Suprapubic skin (tissue), 4 donors: ENCODE data around the gene SOST. TPM values are rescaled to one million over a fixed set of nuclear protein-coding genes. Genes with fewer than 3 reads are reported as not detected.

Experiments
- DNase-seq, 2 donors: peaks; one replicate each; pipeline ENCODE4 v3.0.0-alpha.2; 2019; ENCODE audit warnings: low spot score in 2 of 2
- H3K27ac ChIP-seq: fragments of 200-600 bp; sonication (generic); one replicate; pipeline ENCODE4 v1.5.1; 2019
- H3K27me3 ChIP-seq: fragments of 200-600 bp; sonication (generic); one replicate; pipeline ENCODE4 v1.5.1; 2019
- H3K36me3 ChIP-seq: fragments of 200-600 bp; sonication (generic); one replicate; pipeline ENCODE4 v1.5.1; 2019
- H3K4me1 ChIP-seq: fragments of 200-600 bp; sonication (generic); one replicate; pipeline ENCODE4 v1.5.1; 2019
- H3K4me3 ChIP-seq: fragments of 200-600 bp; sonication (generic); one replicate; pipeline ENCODE4 v1.5.1; 2019; ENCODE audit warnings: mild to moderate bottlenecking
- H3K9me3 ChIP-seq: fragments of 200-600 bp; sonication (generic); one replicate; pipeline ENCODE4 v1.5.1; 2019
- EP300 ChIP-seq: sonication (generic); formaldehyde crosslinking; IDR thresholded peaks from one replicate; pipeline ENCODE4 v1.6.1; 2017; ENCODE audit warnings: antibody characterized with exemption
- POLR2A ChIP-seq, 2 donors: fragments of 450-650 bp; IDR thresholded peaks; one replicate each; pipeline ENCODE4 v1.6.1; 2017; ENCODE audit warnings: antibody characterized with exemption in 2 of 2, mild to moderate bottlenecking in 2 of 2, moderate library complexity in 2 of 2
- POLR2AphosphoS5 ChIP-seq, 3 donors: sonication (generic); formaldehyde crosslinking; IDR thresholded peaks; one replicate each; pipeline ENCODE4 v1.6.1; 2017; ENCODE audit warnings: antibody characterized with exemption in 3 of 3
- WGBS: methylation state at CpG from one replicate; pipeline ENCODE4 v1.1.5; 2018; 5-methylcytosine and 5-hydroxymethylcytosine counted together
- total RNA-seq, 4 donors: library from RNA; depleted of rRNA; stranded (reverse); fragments of >200 nt; gene quantifications; one replicate each; pipeline ENCODE4 v1.1.0, GENCODE V29; 2016
- TF ChIP-seq, protein P1 (sequence below), 2 donors: fragments of 200-600 bp in 1 of 2; fragments of 450-650 bp in 1 of 2; sonication (generic) in 1 of 2; IDR thresholded peaks; one replicate each; pipeline ENCODE4 v1.5.1; 2016 to 2019; ENCODE audit warnings: antibody characterized with exemption in 2 of 2, mild to moderate bottlenecking in 1 of 2, moderate library complexity in 1 of 2

The SOST gene
- total RNA-seq, 4 donors from 2014 or later, result not detected

DNA sequence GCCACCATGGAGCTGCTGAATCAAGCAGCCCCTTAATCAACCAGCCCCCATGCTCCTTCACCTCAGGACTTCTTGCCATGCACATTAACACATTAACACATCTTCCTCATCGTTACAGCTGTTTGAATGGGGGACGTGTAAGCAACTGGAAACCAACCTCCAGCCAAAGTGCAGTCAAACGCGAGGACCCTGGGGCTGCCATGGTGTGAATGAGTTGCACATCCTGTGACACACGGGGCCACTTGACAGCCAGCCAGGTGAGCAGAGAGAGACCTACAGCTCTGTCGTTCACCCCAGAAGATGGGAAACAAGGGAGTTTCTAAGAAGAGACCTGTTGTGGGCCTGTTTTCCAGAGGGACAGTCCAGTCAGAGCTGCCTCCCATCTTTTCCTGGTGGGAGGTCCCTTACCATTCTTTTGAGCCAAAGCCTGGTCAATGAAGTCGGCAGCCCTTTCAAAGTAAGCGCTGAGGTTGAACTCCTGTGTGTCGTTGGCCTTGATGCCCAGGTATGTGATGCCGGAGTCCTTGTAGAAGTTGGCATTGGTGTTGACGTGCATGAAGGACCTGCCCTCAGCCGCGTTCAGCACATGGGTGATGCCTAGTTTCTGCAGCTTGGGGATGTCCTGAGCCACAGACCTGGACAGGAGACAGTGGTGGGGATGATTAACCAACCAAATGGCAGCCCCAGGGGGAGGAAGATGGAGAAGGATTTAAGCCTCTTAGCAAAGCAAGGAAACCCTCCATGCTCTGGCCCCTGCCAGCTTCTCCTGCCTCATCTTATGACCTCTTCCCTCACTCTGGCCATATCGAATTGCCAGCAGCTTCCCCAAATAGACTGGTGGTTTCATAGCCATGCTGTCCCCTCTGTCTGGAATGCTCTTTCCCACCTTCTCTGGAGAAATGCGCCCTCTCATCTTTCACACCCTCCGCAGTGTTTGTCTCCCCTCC is 16.0 kb upstream of the SOST start:
- WGBS, result 90% methylated on average over 16 of the region's 16 CpGs
- Histone ChIP-seq H3K27me3 (no peaks in the 10 kb centered on the region), H3K4me1 (peaks cover 27% of the 10 kb centered on the region), H3K36me3 (peaks cover 60% of the 10 kb centered on the region), H3K4me3 (no peak overlapping the region), H3K27ac (no peak overlapping the region), H3K9me3 (no peaks in the 10 kb centered on the region)
- no peak for DNase-seq
- TF ChIP-seq POLR2A (IDR thresholded peaks at IDR 0.05), result no peak
- TF ChIP-seq POLR2AphosphoS5 (IDR thresholded peaks at IDR 0.05), result no peak
- TF ChIP-seq, protein P1, sequence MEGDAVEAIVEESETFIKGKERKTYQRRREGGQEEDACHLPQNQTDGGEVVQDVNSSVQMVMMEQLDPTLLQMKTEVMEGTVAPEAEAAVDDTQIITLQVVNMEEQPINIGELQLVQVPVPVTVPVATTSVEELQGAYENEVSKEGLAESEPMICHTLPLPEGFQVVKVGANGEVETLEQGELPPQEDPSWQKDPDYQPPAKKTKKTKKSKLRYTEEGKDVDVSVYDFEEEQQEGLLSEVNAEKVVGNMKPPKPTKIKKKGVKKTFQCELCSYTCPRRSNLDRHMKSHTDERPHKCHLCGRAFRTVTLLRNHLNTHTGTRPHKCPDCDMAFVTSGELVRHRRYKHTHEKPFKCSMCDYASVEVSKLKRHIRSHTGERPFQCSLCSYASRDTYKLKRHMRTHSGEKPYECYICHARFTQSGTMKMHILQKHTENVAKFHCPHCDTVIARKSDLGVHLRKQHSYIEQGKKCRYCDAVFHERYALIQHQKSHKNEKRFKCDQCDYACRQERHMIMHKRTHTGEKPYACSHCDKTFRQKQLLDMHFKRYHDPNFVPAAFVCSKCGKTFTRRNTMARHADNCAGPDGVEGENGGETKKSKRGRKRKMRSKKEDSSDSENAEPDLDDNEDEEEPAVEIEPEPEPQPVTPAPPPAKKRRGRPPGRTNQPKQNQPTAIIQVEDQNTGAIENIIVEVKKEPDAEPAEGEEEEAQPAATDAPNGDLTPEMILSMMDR (IDR thresholded peaks at IDR 0.05), result no peak
- TF ChIP-seq EP300, result no peak

DNA sequence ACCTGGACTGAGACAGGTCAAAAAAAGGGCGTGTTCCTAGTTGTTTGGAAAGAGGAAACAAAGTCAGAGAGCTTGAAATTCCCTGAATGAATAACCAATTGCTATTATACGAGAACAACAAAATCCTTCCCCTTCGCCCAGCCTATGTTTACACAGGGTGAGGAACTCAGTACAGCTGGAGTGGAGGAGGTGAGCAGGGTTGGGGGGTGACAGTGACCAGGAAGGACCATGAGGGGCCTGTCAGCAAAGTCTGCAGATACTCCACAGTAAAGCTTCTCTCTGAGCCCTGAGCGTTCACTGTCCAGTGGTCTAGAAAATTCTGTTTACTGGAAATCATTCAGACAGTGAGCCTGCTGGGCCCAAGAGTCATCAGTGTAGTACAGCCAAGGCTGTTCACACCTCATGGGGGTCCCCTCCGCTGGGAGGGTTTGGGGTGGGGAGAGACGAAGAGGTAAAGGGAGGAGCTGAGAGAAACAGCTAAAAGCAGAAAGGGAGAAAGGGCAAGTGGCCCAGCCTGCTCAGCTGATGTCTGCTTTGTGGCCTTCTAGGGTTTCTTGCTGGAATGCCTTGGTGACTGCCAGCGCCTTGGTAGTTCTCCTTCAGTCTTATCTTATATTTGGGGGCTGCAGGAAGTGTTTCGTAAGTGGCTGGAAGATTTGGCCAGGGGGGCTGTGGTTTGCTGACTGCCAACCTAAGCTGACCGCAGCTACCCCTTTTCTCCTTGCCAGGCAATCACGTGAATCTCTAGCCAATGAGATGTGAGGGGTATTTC is 14.5 kb upstream of the SOST start:
- H3K9me3 ChIP-seq, result no peaks in the 10 kb centered on the region
- H3K27me3 ChIP-seq, result no peaks in the 10 kb centered on the region
- TF ChIP-seq POLR2A (IDR thresholded peaks at IDR 0.05), result no peak
- no peak for TF ChIP-seq EP300
- no peak for TF ChIP-seq POLR2AphosphoS5 (IDR thresholded peaks at IDR 0.05)
- TF ChIP-seq, protein P1 (IDR thresholded peaks at IDR 0.05), result no peak
- peak overlapping the region; percentile 31 for H3K27ac ChIP-seq
- peaks cover 75% of the 10 kb centered on the region for H3K36me3 ChIP-seq
- no peak for DNase-seq
- 82% methylated on average over 10 of the region's 10 CpGs for WGBS
- no peak overlapping the region for H3K4me3 ChIP-seq
- peaks cover 20% of the 10 kb centered on the region for H3K4me1 ChIP-seq

DNA sequence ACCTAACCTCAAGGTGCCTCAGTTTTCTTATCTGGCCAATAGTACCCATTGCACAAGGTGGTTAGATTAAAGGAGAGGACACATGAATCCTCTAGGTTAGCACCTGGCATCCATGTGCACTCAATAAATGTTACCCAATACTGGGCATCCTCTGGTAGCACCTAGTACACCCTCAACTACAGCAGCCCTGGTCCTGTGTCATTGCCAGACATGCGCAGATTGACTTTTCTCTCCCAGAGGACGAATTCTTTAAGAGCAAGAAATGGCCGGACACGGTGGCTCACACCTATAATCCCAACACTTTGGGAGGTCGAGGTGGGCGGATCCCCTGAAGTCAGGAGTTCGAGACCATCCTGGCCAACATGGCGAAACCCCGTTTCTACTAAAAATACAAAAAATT is 12.9 kb upstream of the SOST start:
- Histone ChIP-seq H3K9me3 (no peaks in the 10 kb centered on the region), H3K4me3 (no peak overlapping the region), H3K27ac (no peak overlapping the region), H3K4me1 (peaks cover 4% of the 10 kb centered on the region), H3K36me3 (peaks cover 85% of the 10 kb centered on the region), H3K27me3 (no peaks in the 10 kb centered on the region)
- no peak for DNase-seq
- TF ChIP-seq POLR2AphosphoS5 (IDR thresholded peaks at IDR 0.05) (no peak), POLR2A (IDR thresholded peaks at IDR 0.05) (no peak)
- TF ChIP-seq, protein P1 (IDR thresholded peaks at IDR 0.05), result no peak
- WGBS, result 94% methylated on average over 9 of the region's 9 CpGs

DNA sequence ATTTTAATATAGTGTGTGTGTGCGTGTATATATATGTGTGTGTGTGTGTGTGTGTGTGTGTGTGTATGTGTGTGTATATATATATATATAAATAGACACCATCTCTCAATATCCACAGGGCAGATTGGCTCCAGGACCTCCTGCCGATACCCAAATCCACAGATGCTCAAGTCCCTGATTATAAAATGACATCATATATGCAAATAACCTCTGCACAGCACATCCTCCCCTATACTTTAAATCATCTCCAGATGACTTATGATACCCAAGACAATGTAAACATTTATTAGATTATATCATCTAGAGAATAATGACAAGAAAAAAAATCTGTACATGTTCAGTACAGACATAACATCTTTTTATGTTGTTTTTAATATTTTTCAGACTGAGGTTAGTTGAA is 12.4 kb upstream of the SOST start:
- Histone ChIP-seq H3K36me3 (peaks cover 85% of the 10 kb centered on the region), H3K4me3 (no peak overlapping the region), H3K27me3 (no peaks in the 10 kb centered on the region), H3K27ac (no peak overlapping the region), H3K9me3 (no peaks in the 10 kb centered on the region), H3K4me1 (peaks cover 2% of the 10 kb centered on the region)
- no peak for DNase-seq
- TF ChIP-seq, protein P1 (IDR thresholded peaks at IDR 0.05), result no peak
- TF ChIP-seq EP300 (no peak), POLR2AphosphoS5 (IDR thresholded peaks at IDR 0.05) (no peak), POLR2A (IDR thresholded peaks at IDR 0.05) (no peak)
- 95% methylated on average over 2 of the region's 2 CpGs for WGBS

DNA sequence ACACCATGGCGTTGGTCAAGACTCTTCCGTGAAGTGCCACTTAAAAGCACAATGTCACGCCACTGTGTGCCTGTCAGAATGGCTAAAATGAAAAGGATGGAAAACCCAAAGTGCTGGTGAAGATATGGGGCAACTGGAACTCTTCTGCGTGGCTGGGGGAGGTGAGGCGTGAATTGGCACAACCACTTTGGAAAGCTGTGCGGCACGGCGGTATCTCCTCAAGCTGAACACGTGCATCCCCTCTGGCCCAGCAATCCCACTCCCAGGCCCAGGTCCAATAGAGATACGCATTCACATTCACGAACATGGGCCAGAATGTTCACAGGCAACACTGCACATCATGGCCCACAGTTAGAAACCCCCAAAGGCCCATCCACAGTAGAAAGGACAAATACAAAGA is 11.3 kb upstream of the SOST start:
- 92% methylated on average over 8 of the region's 11 CpGs for WGBS
- no peaks in the 10 kb centered on the region for H3K9me3 ChIP-seq
- no peak for DNase-seq
- no peak overlapping the region for H3K27ac ChIP-seq
- no peaks in the 10 kb centered on the region for H3K27me3 ChIP-seq
- peaks cover 2% of the 10 kb centered on the region for H3K4me1 ChIP-seq
- H3K4me3 ChIP-seq, result no peak overlapping the region
- peaks cover 76% of the 10 kb centered on the region for H3K36me3 ChIP-seq
- TF ChIP-seq EP300 (no peak), POLR2A (IDR thresholded peaks at IDR 0.05) (no peak), POLR2AphosphoS5 (IDR thresholded peaks at IDR 0.05) (no peak)
- TF ChIP-seq, protein P1 (IDR thresholded peaks at IDR 0.05), result no peak
